Testis (tissue), 2 donors: Measurements from ENCODE around the gene NFIA.

Experiments used
- CTCF ChIP-seq, 3 experiments: fragments of 450-650 bp in 2 of 3; fragments of 200-600 bp in 1 of 3; sonication (generic) in 1 of 3; IDR thresholded peaks; one replicate each; pipeline ENCODE4 v1.5.1; 2016 to 2019; ENCODE audit warnings: antibody characterized with exemption in 3 of 3, mild to moderate bottlenecking in 2 of 3, moderate library complexity in 1 of 3
- POLR2A ChIP-seq: fragments of 450-650 bp; IDR thresholded peaks from one replicate; pipeline ENCODE4 v1.6.1; 2017; ENCODE audit warnings: antibody characterized with exemption, mild to moderate bottlenecking, moderate library complexity

- TF ChIP-seq CTCF (IDR thresholded peaks at IDR 0.05) (no peak), POLR2A (no peak)
Observed at GRCh38 chr1:61102621-61103020, 20.3 kb downstream of the NFIA start.
